ENCODE measurements around the gene CCL14. TPM values are rescaled to one million over a fixed set of nuclear protein-coding genes. Genes with fewer than 3 reads are reported as not detected.

CCL14 gene
- total RNA-seq, 1 experiment from 2014 or later: not detected

DNA sequence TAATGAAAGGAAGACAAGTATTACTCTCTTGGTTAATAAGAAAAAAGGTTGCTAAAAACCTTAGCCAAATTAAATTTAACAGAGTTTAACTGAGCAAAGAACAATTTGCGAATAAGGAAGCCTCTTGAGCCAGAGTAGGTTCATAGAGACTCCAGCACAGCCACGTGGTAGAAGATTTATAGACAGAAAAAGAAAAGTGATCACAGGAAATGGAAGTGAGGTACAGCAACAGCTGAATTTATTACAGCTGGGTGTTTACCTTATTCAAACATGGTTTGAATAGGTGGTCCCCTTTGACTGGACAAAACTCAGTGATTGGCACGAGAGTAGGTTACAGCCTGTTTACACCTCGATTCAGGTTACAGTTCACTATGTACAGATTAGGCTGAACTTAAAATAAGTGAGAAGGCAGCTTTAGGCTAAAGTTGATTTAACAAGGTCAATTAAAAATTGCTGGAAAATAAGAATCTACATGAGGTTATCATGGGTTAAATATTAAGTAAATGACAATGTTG lies 18.1 kb upstream of the CCL14 start:
- H3K9ac ChIP-seq (ENCODE audit: extremely low read depth, insufficient read length, low read length): no peak overlapping the region
- no peak overlapping the region for H4K8ac ChIP-seq (replicated peaks; ENCODE audit: insufficient read length, low read depth, low read length)
- no peak overlapping the region for H2BK20ac ChIP-seq (ENCODE audit: low read depth, low read length, poor library complexity, severe bottlenecking)
- H2AK5ac ChIP-seq (ENCODE audit: insufficient read length, low read length): no peak overlapping the region
- H3K4me1 ChIP-seq (ENCODE audit: insufficient read depth, low read length): no peaks in the 10 kb centered on the region
- no peak overlapping the region for H2BK12ac ChIP-seq (ENCODE audit: insufficient read length, low read depth, low read length)
- no peak overlapping the region for H4K5ac ChIP-seq (ENCODE audit: insufficient read length, low read depth, low read length)
- no peak overlapping the region for H3K27ac ChIP-seq (ENCODE audit: insufficient read length, low read depth, low read length)
- H3K23ac ChIP-seq (ENCODE audit: insufficient read length, low read depth, low read length): no peak overlapping the region
- no peak overlapping the region for H3T11ph ChIP-seq (ENCODE audit: low read length)
- no peak overlapping the region for H3K4me2 ChIP-seq (ENCODE audit: insufficient read depth, insufficient read length, low read length)
- H3K27ac Mint-ChIP-seq: no peak overlapping the region
- WGBS (ENCODE audit: extremely low coverage, insufficient read length, low lambda C conversion rate): no CpG with 5 or more reads among the region's 4 CpGs
- H3K4me1 Mint-ChIP-seq: peaks cover 5 to 7% of the 10 kb centered on the region in 2 experiments; a peak in 3 of 4 replicates
- no peak overlapping the region for H2AFZ ChIP-seq (ENCODE audit: low read length)
- H3K9me3 ChIP-seq (ENCODE audit: control insufficient read depth, low read depth, low read length): no peaks in the 10 kb centered on the region
- no peak overlapping the region for H3K14ac ChIP-seq (ENCODE audit: insufficient read depth, low read length)
- no peak for DNase-seq
- no peaks in the 10 kb centered on the region for H4K20me1 ChIP-seq (ENCODE audit: control insufficient read depth, insufficient read depth, insufficient read length)
- H3K9me3 Mint-ChIP-seq: peaks cover 15 to 19% of the 10 kb centered on the region in 2 experiments
- no peaks in the 10 kb centered on the region for H3K23me2 ChIP-seq (ENCODE audit: insufficient read length, low read depth, low read length, poor library complexity, severe bottlenecking)
- H4K91ac ChIP-seq (ENCODE audit: insufficient read length, low read depth, low read length): no peak overlapping the region
- peaks cover 7% of the 10 kb centered on the region for H3K27me3 Mint-ChIP-seq (ENCODE audit: low read depth)
- H3K27me3 ChIP-seq (ENCODE audit: insufficient read depth, low read length): no peaks in the 10 kb centered on the region
- TF ChIP-seq, protein P1, sequence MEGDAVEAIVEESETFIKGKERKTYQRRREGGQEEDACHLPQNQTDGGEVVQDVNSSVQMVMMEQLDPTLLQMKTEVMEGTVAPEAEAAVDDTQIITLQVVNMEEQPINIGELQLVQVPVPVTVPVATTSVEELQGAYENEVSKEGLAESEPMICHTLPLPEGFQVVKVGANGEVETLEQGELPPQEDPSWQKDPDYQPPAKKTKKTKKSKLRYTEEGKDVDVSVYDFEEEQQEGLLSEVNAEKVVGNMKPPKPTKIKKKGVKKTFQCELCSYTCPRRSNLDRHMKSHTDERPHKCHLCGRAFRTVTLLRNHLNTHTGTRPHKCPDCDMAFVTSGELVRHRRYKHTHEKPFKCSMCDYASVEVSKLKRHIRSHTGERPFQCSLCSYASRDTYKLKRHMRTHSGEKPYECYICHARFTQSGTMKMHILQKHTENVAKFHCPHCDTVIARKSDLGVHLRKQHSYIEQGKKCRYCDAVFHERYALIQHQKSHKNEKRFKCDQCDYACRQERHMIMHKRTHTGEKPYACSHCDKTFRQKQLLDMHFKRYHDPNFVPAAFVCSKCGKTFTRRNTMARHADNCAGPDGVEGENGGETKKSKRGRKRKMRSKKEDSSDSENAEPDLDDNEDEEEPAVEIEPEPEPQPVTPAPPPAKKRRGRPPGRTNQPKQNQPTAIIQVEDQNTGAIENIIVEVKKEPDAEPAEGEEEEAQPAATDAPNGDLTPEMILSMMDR (conservative IDR thresholded peaks at IDR 0.05): no peak
- no peak overlapping the region for H3K4ac ChIP-seq (ENCODE audit: low read depth, low read length)
- H2BK120ac ChIP-seq (ENCODE audit: low read depth, low read length, poor library complexity, severe bottlenecking): no peak overlapping the region
- H3K56ac ChIP-seq (ENCODE audit: insufficient read length, low read depth, low read length): no peak overlapping the region
- no peak overlapping the region for H3K4me3 Mint-ChIP-seq
- H3K79me2 ChIP-seq (ENCODE audit: insufficient read depth, low read length): no peaks in the 10 kb centered on the region
- no peak overlapping the region for H3K18ac ChIP-seq (ENCODE audit: insufficient read length, low read depth, low read length)
- no peak overlapping the region for H2BK5ac ChIP-seq (ENCODE audit: insufficient read length, low read length)
- peaks cover 0 to 5% (median 3%) of the 10 kb centered on the region in 3 experiments; a peak in 4 of 7 replicates for H3K36me3 Mint-ChIP-seq (ENCODE audit: insufficient read depth in 1 of 3, low read depth in 3 of 3)
- no peaks in the 10 kb centered on the region for H3K79me1 ChIP-seq (ENCODE audit: insufficient read depth, low read depth, low read length, poor library complexity, severe bottlenecking)
- H2BK15ac ChIP-seq (ENCODE audit: low read depth, low read length): no peak overlapping the region

Data from H9 (cell line).